ENCODE measurements around the gene FEV.
A peak's percentile ranks its signal among the peaks of the same experiment; 100 is the strongest.
"Not testable (repeated sequence)": the region's sequence is repeated elsewhere in the genome, so short reads cannot be mapped to it uniquely, and the experiment has no call there.

The FEV gene

GRCh38 chr2:218975060-218975777 is 9.8 kb downstream of the FEV start:
- DNase-seq (ENCODE audit: low read depth): no peak

GRCh38 chr2:218970894-218971293 is 14.1 kb downstream of the FEV start:
- DNase-seq (ENCODE audit: low read depth): no peak

GRCh38 chr2:218964041-218964771 is 20.8 kb downstream of the FEV start:
- no peak for DNase-seq (ENCODE audit: low read depth)

GRCh38 chr2:218963601-218964000 is 21.4 kb downstream of the FEV start:
- no peak for DNase-seq (ENCODE audit: low read depth)

GRCh38 chr2:218962859-218963492 is 22.0 kb downstream of the FEV start:
- no peak for DNase-seq (ENCODE audit: low read depth)

- DNase-seq (ENCODE audit: low read depth): no peak
Measured at GRCh38 chr2:218961651-218962570, 23.1 kb downstream of the FEV start.

GRCh38 chr2:218961229-218961628 is 23.8 kb downstream of the FEV start:
- DNase-seq (ENCODE audit: low read depth): no peak

GRCh38 chr2:218960309-218961165 is 24.4 kb downstream of the FEV start:
- no peak for DNase-seq (ENCODE audit: low read depth)

- DNase-seq (ENCODE audit: low read depth): no peak
Measured at GRCh38 chr2:218959761-218960308, 25.1 kb downstream of the FEV start.

- peak; percentile 25 for DNase-seq (ENCODE audit: low read depth)
Measured at GRCh38 chr2:218959141-218959731, 25.7 kb downstream of the FEV start, which contains the start of gene CDK5R2. CDK5R2 (plus strand) TSS chr2:218959666; CDS start chr2:218959821, 155 bp downstream.

- DNase-seq (ENCODE audit: low read depth): no peak
Measured at GRCh38 chr2:218958276-218958675, 26.7 kb downstream of the FEV start.

GRCh38 chr2:218957671-218958070 is 27.3 kb downstream of the FEV start:
- DNase-seq (ENCODE audit: low read depth): no peak

- DNase-seq (ENCODE audit: low read depth): no peak
Measured at GRCh38 chr2:218956039-218956438, 28.9 kb downstream of the FEV start.

- DNase-seq (ENCODE audit: low read depth): no peak
Measured at GRCh38 chr2:218954541-218955300, 30.3 kb downstream of the FEV start.

GRCh38 chr2:218953366-218953954 is 31.5 kb downstream of the FEV start:
- no peak for DNase-seq (ENCODE audit: low read depth)

GRCh38 chr2:218952160-218952559 is 32.8 kb downstream of the FEV start:
- DNase-seq (ENCODE audit: low read depth): no peak

GRCh38 chr2:218946621-218947020 is 38.4 kb downstream of the FEV start:
- DNase-seq (ENCODE audit: low read depth): no peak

GRCh38 chr2:218944759-218945404 is 40.1 kb downstream of the FEV start:
- no peak for DNase-seq (ENCODE audit: low read depth)

GRCh38 chr2:218931751-218932150 is 53.2 kb downstream of the FEV start:
- DNase-seq (ENCODE audit: low read depth): not testable (repeated sequence)
